OCI-LY7 (cell line): Measurements from ENCODE around the gene ASB1. TPM values are rescaled to one million over a fixed set of nuclear protein-coding genes. Genes with fewer than 3 reads are reported as not detected.

Experiments
- BruUV-seq: library from RNA; stranded (reverse); fragments of 400-500 nt; replicated peaks from 2 replicates; lab custom pipeline; 2021; lab: Mats Ljungman, UMichigan
- CTCF ChIA-PET: fragments of 300-600 bp; sonication (Branson Sonifier 250); formaldehyde crosslinking; loops from one replicate; lab custom pipeline; 2022; ENCODE audit warnings: antibody characterized with exemption; ENCODE audit not compliant: unreplicated experiment; lab: Charles Lee
- POLR2A ChIA-PET: fragments of 300-600 bp; sonication (Branson Sonifier 250); formaldehyde crosslinking; loops from one replicate; lab custom pipeline; 2022; ENCODE audit warnings: antibody characterized with exemption; lab: Charles Lee
- DNase-seq: peaks from one replicate; pipeline ENCODE4 v3.0.0-alpha.2; 2015; ENCODE audit warnings: low spot score
- H2AFZ ChIP-seq: fragments of 200-600 bp; sonication (generic), shearing (Covaris generic); 2 replicates; pipeline ENCODE4 v1.6.1; 2014; ENCODE audit warnings: mild to moderate bottlenecking, antibody characterized with exemption, low read length, moderate library complexity
- H3K27ac ChIP-seq: fragments of 200-600 bp; sonication (generic); 2 replicates; pipeline ENCODE4 v1.5.1; 2014; ENCODE audit warnings: mixed run types, low read depth, mild to moderate bottlenecking, moderate library complexity, low read length, inconsistent platforms; ENCODE audit not compliant: poor library complexity, severe bottlenecking
- H3K36me3 ChIP-seq: fragments of 200-600 bp; sonication (generic); 2 replicates; pipeline ENCODE4 v1.6.1; 2014; ENCODE audit warnings: mild to moderate bottlenecking, antibody characterized with exemption, low read length, moderate library complexity, mixed read lengths; ENCODE audit not compliant: insufficient read depth
- H3K4me1 ChIP-seq: fragments of 200-600 bp; sonication (generic); 2 replicates; pipeline ENCODE4 v1.5.1; 2014; ENCODE audit warnings: mild to moderate bottlenecking, low read length; ENCODE audit not compliant: insufficient read depth, poor library complexity, severe bottlenecking
- H3K4me2 ChIP-seq: fragments of 200-600 bp; sonication (generic); 2 replicates; pipeline ENCODE4 v1.6.1; 2014; ENCODE audit warnings: mild to moderate bottlenecking, low read length
- H3K4me3 ChIP-seq: fragments of 200-600 bp; sonication (generic); 2 replicates; pipeline ENCODE4 v1.5.1; 2014; ENCODE audit warnings: mild to moderate bottlenecking, low read depth, low read length; ENCODE audit not compliant: poor library complexity, severe bottlenecking
- H3K79me2 ChIP-seq: fragments of 200-600 bp; sonication (generic); 2 replicates; pipeline ENCODE4 v1.6.1; 2016; ENCODE audit warnings: low read depth, mild to moderate bottlenecking, low read length, moderate library complexity, mixed read lengths; ENCODE audit not compliant: insufficient read depth
- H3K9me2 ChIP-seq: fragments of 200-600 bp; sonication (generic); 2 replicates; pipeline ENCODE4 v1.6.1; 2016; ENCODE audit warnings: mild to moderate bottlenecking, low read length, mixed read lengths; ENCODE audit not compliant: insufficient read depth
- H3K9me3 ChIP-seq: fragments of 200-600 bp; sonication (generic); 2 replicates; pipeline ENCODE4 v1.6.1; 2014; ENCODE audit warnings: mild to moderate bottlenecking, mixed run types, low read length, mixed read lengths
- H4K20me1 ChIP-seq: fragments of 200-600 bp; sonication (generic); 2 replicates; pipeline ENCODE4 v1.6.1; 2014; ENCODE audit warnings: mild to moderate bottlenecking, antibody characterized with exemption, low read length, moderate library complexity, mixed read lengths; ENCODE audit not compliant: insufficient read depth
- CTCF ChIP-seq: fragments of 200-600 bp; sonication (generic); conservative IDR thresholded peaks from 2 replicates; pipeline ENCODE4 v1.5.1; 2014; ENCODE audit warnings: mild to moderate bottlenecking, antibody characterized with exemption, low read length, moderate library complexity, mixed read lengths
- EZH2phosphoT487 ChIP-seq: fragments of 200-600 bp; sonication (generic); IDR thresholded peaks from 2 replicates; pipeline ENCODE4 v1.6.1; 2018; ENCODE audit warnings: low read depth, borderline replicate concordance, mild to moderate bottlenecking, mixed run types, antibody characterized with exemption, low read length, moderate library complexity, mixed read lengths
- intact Hi-C: fragments of 100-400 bp; cut with micrococcal nuclease; formaldehyde crosslinking; loops from one replicate; pipeline ENCODE4 v1.10.0; 2022; ENCODE audit not compliant: unreplicated experiment
- total RNA-seq, 2 experiments: library from RNA; depleted of rRNA in 1 of 2; stranded (reverse); fragments of >200 nt in 1 of 2; shearing (Covaris generic) in 1 of 2; gene quantifications; 2 replicates each; pipeline ENCODE4 v1.2.3, GENCODE V29; 2014 to 2022

Gene ASB1
- total RNA-seq, 2 experiments from 2014 or later: 19.4 to 37.7 TPM

- Histone ChIP-seq H3K4me2 (no peak overlapping the region), H3K27ac (no peak overlapping the region), H3K36me3 (no peaks in the 10 kb centered on the region), H3K4me3 (no peak overlapping the region), H3K9me3 (no peaks in the 10 kb centered on the region), H3K9me2 (no peaks in the 10 kb centered on the region), H4K20me1 (no peaks in the 10 kb centered on the region), H3K79me2 (no peaks in the 10 kb centered on the region), H2AFZ (no peak overlapping the region), H3K4me1 (no peaks in the 10 kb centered on the region)
- no peak for TF ChIP-seq CTCF
- TF ChIP-seq EZH2phosphoT487: no peak
- BruUV-seq: no TSS peak
- intact Hi-C loops: no loop called here
- ChIA-PET CTCF (no interaction called here), POLR2A (no interaction called here)
- DNase-seq: no peak
Observed at GRCh38 chr2:238418999-238419546, 7.7 kb upstream of the ASB1 start.

GRCh38 chr2:238420442-238420841 lies 6.3 kb upstream of the ASB1 start:
- no peaks in the 10 kb centered on the region for H3K79me2 ChIP-seq
- no peaks in the 10 kb centered on the region for H4K20me1 ChIP-seq
- H2AFZ ChIP-seq: no peak overlapping the region
- H3K4me3 ChIP-seq: no peak overlapping the region
- ChIA-PET POLR2A (no interaction called here), CTCF (no interaction called here)
- H3K4me1 ChIP-seq: no peaks in the 10 kb centered on the region
- no peaks in the 10 kb centered on the region for H3K36me3 ChIP-seq
- H3K27ac ChIP-seq: no peak overlapping the region
- H3K4me2 ChIP-seq: no peak overlapping the region
- no peaks in the 10 kb centered on the region for H3K9me2 ChIP-seq
- intact Hi-C loops: no loop called here
- BruUV-seq: no TSS peak
- TF ChIP-seq EZH2phosphoT487 (no peak), CTCF (no peak)
- H3K9me3 ChIP-seq: no peaks in the 10 kb centered on the region
- no peak for DNase-seq

GRCh38 chr2:238420878-238421694 lies 5.6 kb upstream of the ASB1 start:
- no peak overlapping the region for H3K4me2 ChIP-seq
- CTCF ChIA-PET: no interaction called here
- no peaks in the 10 kb centered on the region for H3K9me2 ChIP-seq
- no peak overlapping the region for H3K27ac ChIP-seq
- peaks cover 6% of the 10 kb centered on the region for H3K4me1 ChIP-seq
- POLR2A ChIA-PET: no interaction called here
- TF ChIP-seq EZH2phosphoT487 (no peak), CTCF (no peak)
- no peak overlapping the region for H2AFZ ChIP-seq
- no peaks in the 10 kb centered on the region for H3K9me3 ChIP-seq
- no peaks in the 10 kb centered on the region for H3K36me3 ChIP-seq
- DNase-seq: no peak
- no peaks in the 10 kb centered on the region for H4K20me1 ChIP-seq
- intact Hi-C loops: no loop called here
- no peaks in the 10 kb centered on the region for H3K79me2 ChIP-seq
- no TSS peak for BruUV-seq
- no peak overlapping the region for H3K4me3 ChIP-seq
